SK-N-SH (cell line): ENCODE measurements around the gene BIRC7. TPM values are rescaled to one million over a fixed set of nuclear protein-coding genes. Genes with fewer than 3 reads are reported as not detected.

ENCODE experiments used
- CTCF ChIA-PET: fragments of 300-600, 350-600 bp; formaldehyde crosslinking; extraction: SDS; loops from one replicate; lab custom pipeline; 2021; lab: Yijun Ruan, JAX
- POLR2A ChIA-PET: fragments of 350-600 bp; sonication (Branson Sonifier 250); formaldehyde crosslinking; extraction: SDS; loops from one replicate; lab custom pipeline; 2020; ENCODE audit warnings: antibody characterized with exemption, inconsistent platforms; lab: Yijun Ruan, JAX
- DNase-seq: peaks from one replicate; pipeline ENCODE4 v3.0.0; 2012
- H2AFZ ChIP-seq: fragments of 200-600 bp; sonication (generic); 2 replicates; pipeline ENCODE4 v1.8.1; 2016; ENCODE audit warnings: antibody characterized with exemption, mild to moderate bottlenecking, low read depth
- H3F3A ChIP-seq: fragments of 200-600 bp; sonication (generic); replicated peaks from 2 replicates; pipeline ENCODE3; 2016; ENCODE audit warnings: antibody characterized with exemption, mild to moderate bottlenecking; ENCODE audit not compliant: insufficient read depth
- H3K27ac ChIP-seq, 2 experiments: fragments of 200-500 bp in 1 of 2; fragments of 200-600 bp in 1 of 2; sonication (Bioruptor generic) in 1 of 2; sonication (generic), shearing (Covaris generic) in 1 of 2; 2 replicates each; pipeline versions ENCODE4 v1.5.1 to v1.6.1; 2014 to 2016; ENCODE audit warnings: low read depth in 2 of 2, inconsistent platforms in 1 of 2, low read length in 1 of 2, mild to moderate bottlenecking in 1 of 2, mixed read lengths in 1 of 2
- H3K27me3 ChIP-seq: fragments of 200-600 bp; sonication (generic), shearing (Covaris generic); 2 replicates; pipeline ENCODE4 v1.6.1; 2016; ENCODE audit warnings: mixed run types; ENCODE audit not compliant: insufficient read depth
- H3K36me3 ChIP-seq, 2 experiments: fragments of 200-500 bp in 1 of 2; fragments of 200-600 bp in 1 of 2; sonication (Bioruptor generic) in 1 of 2; sonication (generic) in 1 of 2; replicated peaks in 1 of 2; 2 replicates each; pipeline versions ENCODE3 to v1.5.1; 2014 to 2016; ENCODE audit warnings: low read length in 1 of 2, mild to moderate bottlenecking in 1 of 2; ENCODE audit not compliant: insufficient read depth in 2 of 2, control insufficient read depth in 1 of 2
- H3K4me1 ChIP-seq, 2 experiments: fragments of 200-500 bp in 1 of 2; fragments of 200-600 bp in 1 of 2; sonication (Bioruptor generic) in 1 of 2; sonication (generic), shearing (Covaris generic) in 1 of 2; 2 replicates each; pipeline versions ENCODE4 v1.5.1 to v1.6.1; 2014 to 2016; ENCODE audit warnings: low read depth in 1 of 2, low read length in 1 of 2, mixed run types in 1 of 2; ENCODE audit not compliant: insufficient read depth in 2 of 2, control insufficient read depth in 1 of 2
- H3K4me2 ChIP-seq: fragments of 200-600 bp; sonication (generic), shearing (Covaris generic); 2 replicates; pipeline ENCODE4 v1.6.1; 2017; ENCODE audit warnings: mixed run types
- H3K4me3 ChIP-seq, 2 experiments: fragments of 200-500 bp in 1 of 2; fragments of 200-600 bp in 1 of 2; sonication (Bioruptor generic) in 1 of 2; sonication (generic), shearing (Covaris generic) in 1 of 2; 2 replicates each; pipeline versions ENCODE4 v1.5.1 to v1.8.1; 2014 to 2016; ENCODE audit warnings: low read depth in 2 of 2, inconsistent platforms in 1 of 2, low read length in 1 of 2, mild to moderate bottlenecking in 1 of 2, mixed read lengths in 1 of 2, moderate library complexity in 1 of 2
- H3K79me2 ChIP-seq: fragments of 200-600 bp; sonication (generic); 2 replicates; pipeline ENCODE4 v1.8.1; 2017; ENCODE audit warnings: mild to moderate bottlenecking; ENCODE audit not compliant: insufficient read depth
- H3K9ac ChIP-seq: fragments of 200-600 bp; sonication (generic); 2 replicates; pipeline ENCODE4 v1.6.1; 2017; ENCODE audit warnings: mixed run types
- H3K9me2 ChIP-seq: fragments of 200-600 bp; sonication (generic); 2 replicates; pipeline ENCODE4 v1.6.1; 2017; ENCODE audit warnings: mixed run types
- H3K9me3 ChIP-seq: fragments of 200-600 bp; sonication (generic); 2 replicates; pipeline ENCODE4 v1.6.1; 2017; ENCODE audit warnings: mixed run types, mild to moderate bottlenecking, moderate library complexity
- H4K20me1 ChIP-seq: fragments of 200-600 bp; sonication (generic); 2 replicates; pipeline ENCODE4 v1.6.1; 2017; ENCODE audit warnings: mild to moderate bottlenecking, mixed run types; ENCODE audit not compliant: insufficient read depth
- CHD2 ChIP-seq: fragments of 150-350 bp; IDR thresholded peaks from 2 replicates; pipeline ENCODE4 v1.6.1; 2018; ENCODE audit warnings: low read length; ENCODE audit not compliant: partially characterized antibody
- EP300 ChIP-seq, 2 experiments: IDR thresholded peaks; 2 replicates each; pipeline versions ENCODE4 v1.4.0 to v1.6.1; 2012; ENCODE audit warnings: borderline replicate concordance in 1 of 2, low read depth in 1 of 2, low read length in 1 of 2
- FOSL2 ChIP-seq: IDR thresholded peaks from 2 replicates; pipeline ENCODE4 v1.4.0; 2012; ENCODE audit warnings: low read depth, mild to moderate bottlenecking, moderate library complexity, borderline replicate concordance
- NRF1 ChIP-seq: IDR thresholded peaks from 2 replicates; pipeline ENCODE4 v1.6.1; 2012; ENCODE audit warnings: low read depth, mild to moderate bottlenecking, low read length
- POLR2AphosphoS5 ChIP-seq: IDR thresholded peaks from 2 replicates; pipeline ENCODE4 v1.6.1; 2012; ENCODE audit warnings: low read depth, low read length
- RAD21 ChIP-seq: IDR thresholded peaks from 2 replicates; pipeline ENCODE4 v1.6.1; 2012; ENCODE audit warnings: mild to moderate bottlenecking, low read length
- RFX5 ChIP-seq: IDR thresholded peaks from 2 replicates; pipeline ENCODE4 v1.6.1; 2012; ENCODE audit warnings: mild to moderate bottlenecking, improper control_type of control experiment, low read length
- WGBS: methylation state at CpG from one replicate; pipeline ENCODE4 v1.1.6; 2017; ENCODE audit warnings: low lambda C conversion rate; 5-methylcytosine and 5-hydroxymethylcytosine counted together
- polyA plus RNA-seq, 3 experiments: library from polyadenylated mRNA; depleted of rRNA; stranded (reverse); fragments of >200 nt; gene quantifications; 2 replicates each; pipeline ENCODE4 v1.2.3, GENCODE V29; 2012
- TF ChIP-seq, protein P1 (sequence below): fragments of 200-600 bp; sonication (generic); IDR thresholded peaks from 2 replicates; pipeline ENCODE4 v1.6.1; 2017; ENCODE audit warnings: antibody characterized with exemption, mild to moderate bottlenecking, moderate library complexity
- TF ChIP-seq, protein P2 (sequence below): IDR thresholded peaks from 2 replicates; pipeline ENCODE4 v1.4.0; 2012; ENCODE audit warnings: low read depth, borderline replicate concordance
- TF ChIP-seq, protein P3 (sequence below): IDR thresholded peaks from 2 replicates; pipeline ENCODE4 v1.6.1; 2012; ENCODE audit warnings: mild to moderate bottlenecking, low read depth, low read length, moderate library complexity

Gene BIRC7
- polyA plus RNA-seq, 1 of the 3 experiments (the other 2 are of a cell fraction): not detected

DNA sequence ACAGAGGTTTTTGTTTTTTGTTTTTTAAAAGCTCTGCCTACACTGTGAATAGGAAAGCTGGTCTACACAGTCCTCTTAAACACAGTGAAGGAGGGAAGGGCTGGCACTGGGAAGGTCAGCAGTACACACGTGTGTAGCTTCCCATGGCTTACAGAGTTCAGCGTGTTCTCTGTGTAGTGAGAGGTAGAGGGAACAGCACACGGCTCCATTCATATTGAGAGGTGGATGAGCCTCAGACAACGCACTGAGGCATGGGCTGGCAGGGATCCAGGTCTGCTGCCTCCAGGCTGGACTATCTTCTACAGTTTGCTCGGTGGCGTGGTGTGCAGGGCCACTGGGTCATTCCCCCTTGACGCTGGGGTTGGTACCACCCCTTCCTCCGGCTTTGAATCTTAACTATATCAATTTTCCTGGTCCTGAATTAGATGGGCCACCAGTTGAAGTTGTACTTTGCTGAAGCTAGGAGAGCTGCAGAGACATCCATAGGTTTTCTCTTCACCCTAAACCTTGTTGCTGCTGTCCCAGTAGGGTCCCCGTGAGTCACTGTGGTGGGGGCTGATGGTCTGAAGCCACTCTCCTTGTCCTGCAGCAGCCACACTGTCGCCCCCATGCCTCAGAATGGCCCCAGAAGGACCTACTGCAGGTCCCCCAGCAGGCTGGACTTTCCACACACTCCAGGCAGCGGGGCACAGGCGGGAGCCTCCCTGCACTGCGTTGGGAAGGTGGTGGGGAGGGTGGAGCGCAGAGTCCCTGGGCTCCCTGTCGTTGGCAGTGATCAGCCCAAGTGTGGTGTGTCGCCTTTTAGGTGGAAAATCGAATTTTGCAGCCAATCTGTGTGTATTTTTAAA is 38.9 kb downstream of the BIRC7 start:
- Histone ChIP-seq H3K4me2 (peak overlapping the region; percentile 97), H3K36me3 (peaks cover 13 to 35% of the 10 kb centered on the region in 2 experiments), H3K4me1 (peaks cover 0 to 20% of the 10 kb centered on the region in 2 experiments; a peak in 2 of 4 replicates), H3K9me2 (no peaks in the 10 kb centered on the region), H3K4me3 (peak overlapping the region in 1 of 2 experiments; percentile 23; a peak in 1 of 4 replicates), H3K9ac (0 out of 2 replicates have a peak overlapping the region, but pooled peaks have one; percentile 23), H3F3A (no peaks in the 10 kb centered on the region), H3K9me3 (no peaks in the 10 kb centered on the region), H3K27ac (no peak overlapping the region), H2AFZ (no peak overlapping the region), H3K79me2 (peaks cover 58% of the 10 kb centered on the region), H3K27me3 (no peaks in the 10 kb centered on the region), H4K20me1 (peaks cover 52% of the 10 kb centered on the region)
- ChIA-PET CTCF (interaction anchor here (1.1 to 1.8 kb wide), 2 partner anchors 16 to 51 kb away, joined by 3 to 5 read pairs; no protein-coding TSS in a partner anchor), POLR2A (no interaction called here)
- DNase-seq: no peak
- WGBS: 74% methylated on average over 17 of the region's 17 CpGs
- no peak for TF ChIP-seq EP300 (IDR thresholded peaks at IDR 0.05; ENCODE audit: borderline replicate concordance in 1 of 2, low read depth in 1 of 2, low read length in 1 of 2)

DNA sequence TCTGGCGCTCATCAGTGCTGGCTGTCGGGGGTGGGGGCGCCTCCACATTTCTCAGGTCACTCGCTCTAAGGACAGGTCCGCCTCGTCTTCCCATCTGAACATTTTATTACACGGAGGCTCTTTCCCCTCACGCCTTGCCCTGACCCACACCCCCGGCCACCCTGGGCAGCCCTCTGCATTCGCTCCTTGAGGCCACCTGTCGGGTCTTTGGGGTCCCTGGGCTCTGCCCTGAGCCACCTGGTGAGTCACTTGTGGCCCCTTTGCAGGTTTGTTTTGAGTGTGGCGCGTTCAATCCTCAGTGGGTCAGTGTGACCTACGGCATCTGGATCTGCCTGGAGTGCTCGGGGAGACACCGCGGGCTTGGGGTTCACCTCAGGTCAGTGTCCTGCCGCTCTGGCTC is 40.1 kb downstream of the BIRC7 start:
- TF ChIP-seq, protein P1, sequence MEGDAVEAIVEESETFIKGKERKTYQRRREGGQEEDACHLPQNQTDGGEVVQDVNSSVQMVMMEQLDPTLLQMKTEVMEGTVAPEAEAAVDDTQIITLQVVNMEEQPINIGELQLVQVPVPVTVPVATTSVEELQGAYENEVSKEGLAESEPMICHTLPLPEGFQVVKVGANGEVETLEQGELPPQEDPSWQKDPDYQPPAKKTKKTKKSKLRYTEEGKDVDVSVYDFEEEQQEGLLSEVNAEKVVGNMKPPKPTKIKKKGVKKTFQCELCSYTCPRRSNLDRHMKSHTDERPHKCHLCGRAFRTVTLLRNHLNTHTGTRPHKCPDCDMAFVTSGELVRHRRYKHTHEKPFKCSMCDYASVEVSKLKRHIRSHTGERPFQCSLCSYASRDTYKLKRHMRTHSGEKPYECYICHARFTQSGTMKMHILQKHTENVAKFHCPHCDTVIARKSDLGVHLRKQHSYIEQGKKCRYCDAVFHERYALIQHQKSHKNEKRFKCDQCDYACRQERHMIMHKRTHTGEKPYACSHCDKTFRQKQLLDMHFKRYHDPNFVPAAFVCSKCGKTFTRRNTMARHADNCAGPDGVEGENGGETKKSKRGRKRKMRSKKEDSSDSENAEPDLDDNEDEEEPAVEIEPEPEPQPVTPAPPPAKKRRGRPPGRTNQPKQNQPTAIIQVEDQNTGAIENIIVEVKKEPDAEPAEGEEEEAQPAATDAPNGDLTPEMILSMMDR: no peak
- no peak for TF ChIP-seq CHD2
- TF ChIP-seq RFX5: no peak
- no peak for TF ChIP-seq NRF1
- TF ChIP-seq RAD21: no peak
- TF ChIP-seq, protein P2, sequence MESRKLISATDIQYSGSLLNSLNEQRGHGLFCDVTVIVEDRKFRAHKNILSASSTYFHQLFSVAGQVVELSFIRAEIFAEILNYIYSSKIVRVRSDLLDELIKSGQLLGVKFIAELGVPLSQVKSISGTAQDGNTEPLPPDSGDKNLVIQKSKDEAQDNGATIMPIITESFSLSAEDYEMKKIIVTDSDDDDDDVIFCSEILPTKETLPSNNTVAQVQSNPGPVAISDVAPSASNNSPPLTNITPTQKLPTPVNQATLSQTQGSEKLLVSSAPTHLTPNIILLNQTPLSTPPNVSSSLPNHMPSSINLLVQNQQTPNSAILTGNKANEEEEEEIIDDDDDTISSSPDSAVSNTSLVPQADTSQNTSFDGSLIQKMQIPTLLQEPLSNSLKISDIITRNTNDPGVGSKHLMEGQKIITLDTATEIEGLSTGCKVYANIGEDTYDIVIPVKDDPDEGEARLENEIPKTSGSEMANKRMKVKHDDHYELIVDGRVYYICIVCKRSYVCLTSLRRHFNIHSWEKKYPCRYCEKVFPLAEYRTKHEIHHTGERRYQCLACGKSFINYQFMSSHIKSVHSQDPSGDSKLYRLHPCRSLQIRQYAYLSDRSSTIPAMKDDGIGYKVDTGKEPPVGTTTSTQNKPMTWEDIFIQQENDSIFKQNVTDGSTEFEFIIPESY: no peak
- TF ChIP-seq FOSL2: no peak
- TF ChIP-seq, protein P3, sequence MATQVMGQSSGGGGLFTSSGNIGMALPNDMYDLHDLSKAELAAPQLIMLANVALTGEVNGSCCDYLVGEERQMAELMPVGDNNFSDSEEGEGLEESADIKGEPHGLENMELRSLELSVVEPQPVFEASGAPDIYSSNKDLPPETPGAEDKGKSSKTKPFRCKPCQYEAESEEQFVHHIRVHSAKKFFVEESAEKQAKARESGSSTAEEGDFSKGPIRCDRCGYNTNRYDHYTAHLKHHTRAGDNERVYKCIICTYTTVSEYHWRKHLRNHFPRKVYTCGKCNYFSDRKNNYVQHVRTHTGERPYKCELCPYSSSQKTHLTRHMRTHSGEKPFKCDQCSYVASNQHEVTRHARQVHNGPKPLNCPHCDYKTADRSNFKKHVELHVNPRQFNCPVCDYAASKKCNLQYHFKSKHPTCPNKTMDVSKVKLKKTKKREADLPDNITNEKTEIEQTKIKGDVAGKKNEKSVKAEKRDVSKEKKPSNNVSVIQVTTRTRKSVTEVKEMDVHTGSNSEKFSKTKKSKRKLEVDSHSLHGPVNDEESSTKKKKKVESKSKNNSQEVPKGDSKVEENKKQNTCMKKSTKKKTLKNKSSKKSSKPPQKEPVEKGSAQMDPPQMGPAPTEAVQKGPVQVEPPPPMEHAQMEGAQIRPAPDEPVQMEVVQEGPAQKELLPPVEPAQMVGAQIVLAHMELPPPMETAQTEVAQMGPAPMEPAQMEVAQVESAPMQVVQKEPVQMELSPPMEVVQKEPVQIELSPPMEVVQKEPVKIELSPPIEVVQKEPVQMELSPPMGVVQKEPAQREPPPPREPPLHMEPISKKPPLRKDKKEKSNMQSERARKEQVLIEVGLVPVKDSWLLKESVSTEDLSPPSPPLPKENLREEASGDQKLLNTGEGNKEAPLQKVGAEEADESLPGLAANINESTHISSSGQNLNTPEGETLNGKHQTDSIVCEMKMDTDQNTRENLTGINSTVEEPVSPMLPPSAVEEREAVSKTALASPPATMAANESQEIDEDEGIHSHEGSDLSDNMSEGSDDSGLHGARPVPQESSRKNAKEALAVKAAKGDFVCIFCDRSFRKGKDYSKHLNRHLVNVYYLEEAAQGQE: no peak
- no peak for TF ChIP-seq POLR2AphosphoS5
- Histone ChIP-seq H3K27ac (no peak overlapping the region), H3K4me3 (no peak overlapping the region), H3K4me2 (no peak overlapping the region), H4K20me1 (peaks cover 52% of the 10 kb centered on the region), H3K36me3 (peaks cover 19 to 45% of the 10 kb centered on the region in 2 experiments), H2AFZ (no peak overlapping the region), H3K27me3 (no peaks in the 10 kb centered on the region), H3K9me3 (no peaks in the 10 kb centered on the region), H3K9me2 (no peaks in the 10 kb centered on the region), H3K4me1 (peaks cover 0 to 20% of the 10 kb centered on the region in 2 experiments; a peak in 2 of 4 replicates), H3K79me2 (peaks cover 58% of the 10 kb centered on the region), H3F3A (no peaks in the 10 kb centered on the region), H3K9ac (no peak overlapping the region)
- ChIA-PET POLR2A (no interaction called here), CTCF (no interaction called here)
- WGBS: 87% methylated on average over 9 of the region's 18 CpGs
- no peak for DNase-seq
